NCI-H2227 (cell line): ENCODE results near the gene RAPGEF5.

ENCODE experiments used
- DNase-seq: peaks from one replicate; lab custom pipeline; 2025; ENCODE audit not compliant: unreplicated experiment; lab: John Stamatoyannopoulos, UW

RAPGEF5 gene

DNA sequence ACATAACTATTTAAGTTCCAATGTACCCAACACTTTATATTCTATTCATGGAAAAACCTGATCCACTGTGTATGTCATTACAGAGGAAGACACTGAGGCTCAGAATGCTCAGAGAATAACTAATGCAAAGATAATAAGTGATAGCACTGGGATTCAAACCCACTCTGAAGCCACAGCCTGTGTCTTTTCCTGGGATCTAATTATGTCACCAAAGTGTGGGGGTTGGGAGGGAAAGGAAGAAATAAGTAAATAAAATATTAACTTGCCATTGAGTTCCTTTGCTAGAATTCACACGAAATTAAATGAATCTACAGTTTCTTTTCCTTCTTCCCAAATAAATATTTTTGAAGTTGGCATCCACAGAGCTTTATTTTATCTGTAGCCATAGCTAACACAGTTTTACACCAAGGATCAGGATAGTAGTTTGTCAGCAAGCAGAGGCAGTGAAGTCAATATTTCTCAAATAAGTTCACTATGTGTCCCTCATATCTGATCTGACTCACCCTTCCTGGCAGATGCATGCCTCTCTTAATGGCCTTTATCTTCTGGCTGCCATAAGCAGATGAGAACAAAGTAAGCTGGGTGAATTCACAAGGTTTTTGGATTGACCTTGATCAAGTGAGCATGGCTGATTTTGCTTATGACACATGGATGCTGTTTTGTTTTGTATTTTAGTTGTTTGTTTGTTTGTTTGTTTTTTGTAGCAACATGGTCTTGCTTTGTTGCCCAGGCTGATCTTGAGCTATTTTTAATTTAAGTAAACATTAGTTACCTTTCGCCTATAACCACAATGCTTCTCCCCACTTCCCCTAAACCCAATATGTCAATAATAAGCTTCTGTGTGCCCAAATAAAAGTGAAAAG, 6.3 kb downstream of the RAPGEF5 start:
- no peak for DNase-seq

DNA sequence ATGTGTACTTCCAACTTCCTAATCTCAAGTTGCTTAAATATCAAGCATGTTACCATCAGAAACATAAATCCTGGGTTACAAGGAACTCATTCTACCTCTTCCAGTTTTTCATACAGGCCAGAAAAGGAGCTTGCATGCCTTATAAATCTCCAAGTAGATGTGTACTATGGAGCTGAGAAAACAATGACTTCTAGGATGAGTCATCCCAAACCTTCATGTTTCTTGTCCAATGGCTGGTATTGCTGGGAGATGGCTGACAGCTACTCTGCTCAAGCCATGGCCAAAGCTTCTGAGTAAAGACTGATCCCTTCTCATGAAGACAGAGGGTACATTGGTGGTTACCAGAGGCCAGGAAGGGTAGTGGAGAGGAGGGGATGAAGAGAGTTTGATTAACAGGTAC, 8.6 kb downstream of the RAPGEF5 start:
- no peak for DNase-seq

DNA sequence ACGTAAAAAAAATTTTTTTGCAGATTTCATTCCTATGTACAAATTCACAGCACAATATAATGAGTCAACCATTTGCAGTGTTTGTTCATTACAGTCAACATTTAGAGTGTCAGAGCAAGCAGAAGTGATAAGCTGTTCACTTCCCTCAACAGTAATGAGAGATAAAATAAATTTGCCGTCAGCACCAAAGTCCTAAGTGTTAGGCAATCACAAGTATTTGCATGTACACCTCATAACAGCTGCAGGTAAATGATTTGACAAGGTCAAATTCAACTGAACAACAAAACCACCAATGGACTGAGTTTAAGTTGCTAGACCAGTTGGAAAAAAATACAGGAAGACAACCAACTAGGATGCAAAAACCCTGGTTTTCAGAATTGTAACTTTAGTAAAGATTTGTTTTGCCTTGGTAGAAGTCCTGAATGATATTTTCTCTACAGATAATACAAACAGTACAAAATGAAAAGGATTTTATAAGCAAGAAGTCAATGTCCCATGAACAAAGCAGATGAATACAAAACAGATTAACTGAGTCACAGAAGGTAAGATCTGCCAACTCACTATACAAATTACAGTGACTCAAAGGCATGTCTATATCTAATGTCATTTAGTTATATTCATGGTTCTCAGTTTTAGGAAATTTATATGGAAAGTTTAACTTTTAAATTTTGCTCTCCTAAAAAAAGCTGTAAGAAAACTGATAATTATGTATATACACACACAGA, 10.4 kb downstream of the RAPGEF5 start:
- DNase-seq: no peak

DNA sequence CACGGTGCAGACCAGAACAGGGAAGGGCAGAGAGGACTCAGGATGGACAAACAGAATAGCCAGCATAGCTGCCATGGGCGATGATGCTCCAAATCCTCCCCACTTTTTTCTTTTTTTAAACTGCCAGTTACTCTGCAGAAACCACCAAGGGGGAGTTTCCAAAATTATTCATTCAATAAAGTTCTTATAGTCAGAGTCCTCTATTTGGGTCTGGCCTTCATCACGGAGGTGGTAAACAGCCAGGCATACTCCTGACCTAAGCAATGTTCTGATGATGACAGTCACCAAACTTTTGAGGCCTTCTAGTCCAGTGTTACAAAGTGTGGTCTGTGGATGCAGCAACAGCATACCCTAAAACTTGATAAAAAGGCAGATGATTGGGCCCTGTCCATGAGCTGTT, 12.3 kb downstream of the RAPGEF5 start:
- no peak for DNase-seq

DNA sequence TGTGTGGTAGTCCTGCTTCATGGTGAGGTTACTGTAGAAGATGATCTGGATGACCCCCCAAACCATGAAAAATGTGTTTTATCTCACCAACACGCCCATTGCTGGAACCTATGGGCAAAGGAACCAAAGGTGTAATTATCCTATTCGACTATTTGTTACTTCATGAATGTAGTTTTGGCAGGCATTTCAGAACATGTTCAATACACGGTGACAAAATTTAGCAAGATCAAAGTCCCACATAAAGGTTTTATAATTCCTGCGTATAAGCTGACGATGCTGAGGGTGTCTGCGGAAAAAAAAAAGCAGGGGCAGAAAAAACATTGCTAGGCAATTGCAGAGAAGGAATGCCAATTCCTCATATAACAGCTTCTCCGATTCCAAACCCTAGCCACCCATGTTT, 13.3 kb downstream of the RAPGEF5 start:
- DNase-seq: no peak

DNA sequence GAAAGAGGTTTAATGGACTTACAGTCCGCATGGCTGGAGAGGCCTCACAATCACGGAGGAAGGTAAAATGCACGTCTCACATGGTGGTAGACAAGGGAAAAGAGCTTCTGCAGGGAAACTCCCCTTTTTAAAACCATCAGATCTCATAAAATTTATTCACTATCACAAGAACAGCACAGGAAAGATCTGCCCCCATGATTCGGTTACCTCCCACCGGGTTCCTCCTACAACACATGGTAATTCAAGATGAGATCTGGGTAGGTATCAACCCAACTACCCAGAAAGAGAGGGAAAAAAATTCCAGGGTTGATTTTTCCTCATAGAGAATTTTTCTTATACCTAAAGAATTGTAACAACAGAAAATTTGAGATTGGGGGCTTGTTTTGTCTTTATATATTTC, 13.9 kb downstream of the RAPGEF5 start:
- no peak for DNase-seq

DNA sequence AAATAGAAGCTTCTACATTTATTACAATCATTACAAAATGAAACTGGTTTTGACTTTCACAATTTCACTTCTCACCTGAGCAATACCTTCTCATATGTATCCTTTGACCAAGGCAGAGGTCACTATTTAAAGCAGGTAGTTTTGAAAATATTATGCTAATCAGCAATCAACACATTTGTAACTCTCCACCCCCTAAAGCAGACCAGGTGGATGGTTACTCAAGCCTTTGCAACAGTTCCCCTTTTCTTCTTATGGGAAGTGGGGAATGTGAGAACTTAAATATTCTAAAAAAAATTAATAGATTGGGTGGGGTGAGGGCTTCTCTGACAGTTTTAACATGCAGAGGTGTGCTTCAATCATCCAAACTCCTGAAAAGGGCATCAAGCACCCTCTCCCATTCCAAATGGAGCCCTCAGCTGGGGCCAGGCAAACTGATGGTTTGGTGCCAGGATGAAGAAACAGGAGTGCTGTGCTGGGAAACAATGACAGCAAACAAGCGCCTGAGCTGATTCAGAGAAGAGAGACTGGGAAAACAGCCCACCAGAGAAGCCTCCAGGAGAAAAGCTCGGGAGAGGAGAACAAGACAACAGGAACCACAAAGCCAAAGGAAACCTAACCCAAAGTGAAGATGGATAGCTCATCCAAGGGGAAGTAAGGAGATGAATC, 17.1 kb downstream of the RAPGEF5 start:
- DNase-seq: no peak

DNA sequence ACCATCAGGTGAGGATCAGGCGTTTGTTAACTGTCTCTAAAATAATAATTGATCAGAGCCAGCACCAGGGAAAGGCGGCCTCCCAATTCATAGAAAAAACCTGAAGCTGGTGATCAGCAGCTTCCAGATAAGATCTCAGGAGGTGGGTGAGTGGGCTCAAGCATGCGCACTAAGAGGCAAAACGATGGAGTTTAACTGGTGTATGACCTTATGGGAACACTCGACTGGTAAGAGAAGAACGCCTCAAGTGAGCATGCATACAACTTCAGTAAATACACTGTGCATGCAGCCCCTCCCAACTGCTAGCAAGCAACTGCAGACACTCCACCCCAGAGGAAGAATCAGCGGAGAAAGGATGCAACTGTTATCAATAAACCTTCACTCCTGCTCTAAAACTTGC, 18.1 kb downstream of the RAPGEF5 start:
- DNase-seq: peak; percentile 17

DNA sequence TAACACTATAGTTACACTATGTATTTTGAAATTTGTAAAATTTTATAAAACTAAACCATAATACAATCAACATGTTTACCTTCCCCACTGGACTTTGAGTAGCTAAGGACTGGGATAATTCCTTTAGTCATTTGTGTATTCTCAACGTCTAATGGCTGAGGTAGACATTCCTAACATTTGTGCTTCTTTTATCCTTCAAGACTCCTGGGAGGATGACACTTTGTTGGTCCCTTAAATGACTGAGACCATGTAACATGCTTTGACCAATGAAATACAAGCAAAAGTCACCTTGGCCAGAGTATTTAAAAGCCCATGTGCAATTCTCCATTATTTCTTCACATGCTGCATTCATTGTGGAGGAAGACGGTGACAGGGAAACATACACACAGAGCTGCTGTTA, 18.5 kb downstream of the RAPGEF5 start:
- DNase-seq: no peak

DNA sequence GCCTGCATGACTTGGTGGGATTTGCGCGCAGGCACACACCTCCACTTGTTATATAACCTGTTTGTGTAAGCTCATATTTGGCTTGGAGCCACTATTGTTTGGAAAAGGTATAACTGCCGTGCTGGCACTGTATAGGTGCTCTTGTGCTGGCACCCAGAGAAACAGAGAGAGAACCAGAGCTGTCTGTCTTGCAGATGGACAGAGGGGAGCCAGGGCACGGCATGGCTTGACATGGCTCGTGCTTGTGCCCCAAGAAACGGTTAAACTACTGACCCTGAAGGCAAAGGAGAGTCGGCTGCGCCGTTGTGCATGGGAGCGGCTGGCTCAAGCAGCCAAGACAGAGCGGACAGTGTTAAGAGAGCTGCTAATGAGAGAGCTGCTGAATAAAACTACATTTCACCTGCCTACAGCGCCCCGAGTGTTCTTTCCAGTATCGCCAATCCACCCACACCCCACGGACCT, 23.2 kb downstream of the RAPGEF5 start:
- DNase-seq: peak; percentile 46

DNA sequence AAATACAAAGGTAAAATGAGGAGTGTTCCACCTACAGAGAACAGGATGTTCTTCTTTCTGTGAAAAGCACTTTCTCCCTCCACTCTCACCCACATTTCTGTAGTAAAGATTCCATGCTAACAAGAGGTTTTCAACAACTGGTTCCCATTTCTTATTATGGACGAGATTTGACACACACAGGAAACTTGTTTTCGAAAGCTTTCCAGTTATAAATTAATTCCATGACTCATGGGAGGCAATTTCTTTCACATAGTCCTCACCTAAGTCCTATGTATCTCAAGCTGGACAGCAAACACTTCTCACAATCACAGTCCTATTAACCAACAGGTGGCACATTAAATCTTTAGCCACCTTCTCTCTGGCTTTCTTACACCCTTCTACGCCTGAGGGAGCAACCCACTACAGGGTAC, 24.5 kb downstream of the RAPGEF5 start:
- DNase-seq: no peak

DNA sequence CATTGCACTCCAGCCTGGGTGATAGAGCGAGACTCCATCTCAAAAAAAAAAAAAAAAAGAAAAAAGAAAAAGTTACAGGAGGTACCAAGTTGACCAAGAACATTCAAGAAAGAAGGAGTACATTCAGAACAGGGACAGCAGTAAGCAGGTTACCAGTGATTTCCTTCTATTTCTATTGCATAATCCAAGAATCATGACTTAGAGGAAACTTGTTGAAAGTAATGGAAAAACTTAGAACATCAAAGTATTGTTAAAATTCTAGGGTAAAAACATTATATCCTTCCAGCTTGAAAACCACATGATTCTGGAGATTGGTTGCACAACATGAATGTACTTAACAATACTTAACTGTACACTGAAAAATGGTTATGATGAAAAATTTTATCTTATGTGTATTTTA, 25.2 kb downstream of the RAPGEF5 start:
- no peak for DNase-seq

DNA sequence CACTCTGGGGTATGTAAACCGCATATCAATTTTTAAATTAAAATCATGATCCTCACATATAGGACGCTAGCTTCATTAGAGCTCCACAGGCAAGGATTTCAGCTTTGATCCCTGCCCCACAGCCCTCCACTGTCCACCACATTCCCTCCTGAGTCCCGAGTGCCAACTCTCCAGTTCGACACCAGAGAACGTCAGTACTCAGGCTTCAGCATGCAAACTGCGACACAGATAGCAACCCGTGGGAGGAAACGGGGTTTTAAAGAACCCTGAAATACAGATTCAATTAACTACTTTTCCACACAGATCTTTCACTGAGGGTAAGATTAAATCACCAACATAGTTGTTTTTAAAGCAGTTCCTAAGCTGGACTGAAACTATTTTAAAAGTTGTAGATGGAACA, 26.1 kb downstream of the RAPGEF5 start:
- no peak for DNase-seq

DNA sequence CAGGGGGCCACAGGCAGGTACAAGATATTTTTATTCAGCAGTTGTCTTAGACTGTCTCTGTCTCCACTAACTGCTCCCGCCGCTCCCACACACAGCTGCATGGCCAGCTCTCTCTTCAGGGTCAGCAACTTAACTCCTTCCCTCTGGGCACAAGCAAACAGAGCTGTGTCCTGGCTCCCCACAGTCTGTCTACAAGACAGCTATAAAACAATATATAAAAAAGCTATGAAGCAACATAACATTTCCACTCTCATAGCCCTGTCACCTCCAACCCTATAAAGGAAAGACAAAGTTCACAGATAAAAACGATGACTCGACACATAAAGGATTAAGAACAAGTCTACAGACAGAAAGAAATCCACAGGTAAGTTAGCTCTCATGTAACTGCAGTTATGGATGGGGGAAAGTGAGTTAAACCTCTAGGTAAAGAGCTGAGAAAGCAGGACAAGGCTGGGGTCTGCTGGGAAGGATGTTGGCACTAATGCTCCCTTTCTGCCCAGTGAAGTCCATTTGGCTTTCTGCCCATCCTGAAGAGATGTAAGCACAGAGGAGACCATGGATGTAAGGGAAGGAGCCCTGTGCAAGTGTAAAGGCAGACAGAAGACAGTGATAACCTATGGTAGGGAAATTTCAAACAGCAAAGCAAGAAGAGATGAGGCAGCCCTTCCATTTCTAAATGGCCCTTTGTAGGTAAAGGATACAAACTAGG, 27.0 kb downstream of the RAPGEF5 start:
- DNase-seq: no peak

DNA sequence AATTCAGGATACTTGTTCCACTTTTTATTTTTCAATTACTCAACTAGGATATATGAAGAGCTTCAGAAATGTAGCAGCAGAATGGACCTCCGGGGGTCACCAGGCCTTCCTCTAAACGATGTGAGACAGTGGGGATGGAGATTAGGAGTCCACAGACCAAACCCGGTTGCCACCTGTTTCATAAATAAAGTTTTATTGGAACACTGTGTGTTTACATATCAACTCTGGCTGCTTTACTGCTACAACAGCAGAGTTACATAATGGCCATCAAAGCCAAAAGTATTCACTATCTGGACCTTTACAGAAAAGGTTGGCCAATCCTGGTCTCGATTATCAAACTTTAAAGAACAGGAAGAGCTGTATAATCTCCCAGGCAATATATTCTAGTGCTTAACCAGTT, 30.8 kb downstream of the RAPGEF5 start:
- DNase-seq: no peak

DNA sequence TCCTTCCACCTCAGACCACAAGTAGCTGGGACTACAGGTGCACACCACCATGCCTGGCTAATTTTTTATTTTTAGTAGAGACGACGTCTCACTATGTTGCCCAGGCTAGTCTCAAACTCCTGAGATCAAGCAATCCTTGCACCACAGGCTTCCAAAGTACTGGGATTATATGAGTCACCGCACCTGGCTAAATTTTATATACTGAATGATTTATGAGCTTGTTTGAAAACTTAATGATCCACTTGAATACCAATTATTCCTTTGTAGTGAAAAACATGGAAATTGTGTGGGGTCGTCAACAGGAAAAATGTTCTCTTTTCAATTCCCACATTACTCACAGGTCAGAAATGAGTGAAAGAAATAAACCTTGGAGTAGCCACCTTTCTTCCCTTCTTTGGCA, 31.3 kb downstream of the RAPGEF5 start:
- peak; percentile 6 for DNase-seq

DNA sequence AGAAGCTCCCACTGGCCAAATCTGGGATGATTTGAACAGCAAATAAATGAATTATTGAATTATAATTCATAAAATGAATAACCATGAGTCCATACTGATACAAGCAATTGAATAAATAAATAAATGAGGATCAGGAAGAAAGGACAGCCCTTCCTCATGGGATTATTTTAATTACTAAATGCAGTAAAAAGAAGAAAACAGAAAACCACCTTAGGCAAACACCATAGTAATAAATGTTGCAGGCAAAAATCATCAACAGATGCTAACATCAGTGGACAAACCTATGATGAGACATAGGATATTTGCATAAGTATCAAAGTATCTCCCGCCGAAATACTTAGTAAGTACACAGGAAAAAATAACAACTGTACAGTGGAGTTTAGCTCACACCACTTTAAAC, 33.2 kb downstream of the RAPGEF5 start:
- DNase-seq: no peak

DNA sequence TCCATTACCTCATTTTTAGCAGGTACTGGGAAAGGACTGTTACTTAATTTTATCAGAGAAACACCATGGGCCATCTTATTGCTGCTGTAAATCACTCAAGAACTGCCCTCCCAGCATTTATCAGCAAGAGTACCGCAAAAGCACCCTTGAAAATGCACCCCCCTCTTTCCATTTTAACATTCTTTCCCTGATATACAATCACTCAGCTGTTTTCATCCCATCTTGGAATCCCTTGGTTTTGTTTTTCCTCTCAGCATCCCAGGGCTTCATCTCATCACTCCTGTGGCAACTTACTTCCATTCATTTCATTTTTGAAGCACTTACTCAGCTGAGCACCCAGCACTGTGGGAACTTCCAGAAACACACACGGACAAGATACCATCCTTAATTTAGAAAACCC, 36.5 kb downstream of the RAPGEF5 start:
- DNase-seq: no peak

DNA sequence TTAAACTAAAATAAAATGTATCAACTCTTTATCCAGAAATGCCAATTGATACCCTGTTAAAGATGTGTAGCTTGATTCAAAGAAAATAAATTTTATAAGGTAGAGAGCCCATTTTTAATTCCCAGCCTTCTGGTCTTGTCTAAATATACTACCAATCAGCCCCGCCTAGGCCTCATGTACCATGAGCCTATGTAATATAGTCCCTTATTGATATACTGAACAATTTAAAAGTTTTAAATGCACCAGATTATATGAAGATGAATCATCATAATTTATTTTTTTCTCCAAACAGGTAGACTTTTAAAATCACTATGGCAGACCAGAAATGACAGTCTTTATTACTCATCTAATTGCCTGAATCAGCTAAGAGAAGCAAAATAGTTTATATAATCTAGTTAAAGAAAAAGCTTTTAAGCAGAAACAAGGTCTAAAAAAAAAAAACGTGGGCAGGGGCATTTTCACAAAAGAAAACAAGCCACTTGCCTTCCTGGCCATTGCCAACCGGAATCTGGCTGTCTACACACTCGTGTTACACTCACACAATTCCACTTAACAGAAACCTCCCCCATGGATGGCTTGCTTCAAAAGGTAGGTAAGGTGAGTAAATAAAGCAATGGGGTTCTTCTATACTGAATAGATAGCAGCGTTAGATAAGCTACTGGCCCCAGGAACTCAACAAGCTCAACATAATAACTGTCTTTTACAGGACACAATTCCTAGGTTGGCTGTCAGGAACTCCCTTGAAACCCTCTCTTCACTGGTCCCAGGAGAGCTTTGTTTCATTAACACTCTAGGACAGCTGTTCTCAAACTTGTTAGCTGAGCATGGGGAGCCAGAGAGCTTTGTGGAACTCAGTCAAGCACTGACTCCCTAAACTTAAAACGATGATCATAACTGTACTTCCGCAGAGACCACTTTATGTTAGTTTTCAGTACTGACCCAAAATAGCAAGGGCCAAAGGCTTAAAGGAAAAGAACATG, 37.2 kb downstream of the RAPGEF5 start:
- peak; percentile 20 for DNase-seq

DNA sequence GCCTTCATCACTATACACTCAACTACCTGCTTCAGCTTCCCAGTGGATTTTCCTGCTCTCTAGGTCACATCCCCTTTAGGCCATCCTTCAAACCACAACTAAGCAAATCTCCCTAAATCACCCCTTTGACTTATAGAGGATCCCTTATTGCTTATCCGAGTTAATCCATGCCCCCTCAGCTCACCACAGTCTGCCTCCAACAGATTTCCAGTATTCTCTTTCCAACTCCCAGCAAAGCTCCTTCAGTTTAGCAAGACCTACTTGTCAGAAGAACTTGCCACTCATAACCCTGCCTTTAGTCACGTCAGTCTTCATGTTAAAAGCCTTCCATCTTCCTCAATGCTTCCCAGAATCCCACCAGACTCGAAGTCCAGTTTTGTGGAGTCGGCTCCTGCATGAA, 38.6 kb downstream of the RAPGEF5 start:
- no peak for DNase-seq
